HG03103 (cell line): Measurements from ENCODE around the gene MCC.

Source experiments
- ATAC-seq: cut with Tn5 transposase; IDR thresholded peaks from one replicate; pipeline ENCODE4 v1.9.1; 2021; ENCODE audit warnings: low read depth; ENCODE audit not compliant: unreplicated experiment

The MCC gene

GRCh38 chr5:113162208-113162607, 326.0 kb downstream of the MCC start:
- no peak for ATAC-seq

GRCh38 chr5:113161806-113162205, 326.4 kb downstream of the MCC start:
- no peak for ATAC-seq

GRCh38 chr5:113157886-113158285, 330.4 kb downstream of the MCC start:
- ATAC-seq: no peak

- ATAC-seq: no peak
These were observed 331.9 kb downstream of the MCC start for GRCh38 chr5:113156271-113156877.

- no peak for ATAC-seq
These were observed 334.6 kb downstream of the MCC start for GRCh38 chr5:113153512-113154097.

- no peak for ATAC-seq
These were observed 335.9 kb downstream of the MCC start for GRCh38 chr5:113152380-113152740.

- ATAC-seq: no peak
These were observed 336.4 kb downstream of the MCC start for GRCh38 chr5:113151641-113152379.

- no peak for ATAC-seq
These were observed 337.4 kb downstream of the MCC start for GRCh38 chr5:113150821-113151220.

- no peak for ATAC-seq
These were observed 338.0 kb downstream of the MCC start for GRCh38 chr5:113150221-113150620.

- no peak for ATAC-seq
These were observed 340.7 kb downstream of the MCC start for GRCh38 chr5:113147537-113147936.

- no peak for ATAC-seq
These were observed 341.1 kb downstream of the MCC start for GRCh38 chr5:113147101-113147508.

GRCh38 chr5:113145757-113146387, 342.4 kb downstream of the MCC start:
- ATAC-seq: no peak

GRCh38 chr5:113142186-113142585, 346.1 kb downstream of the MCC start:
- ATAC-seq: no peak

GRCh38 chr5:113140837-113141671, 347.2 kb downstream of the MCC start:
- ATAC-seq: no peak

GRCh38 chr5:113133211-113133975, 354.9 kb downstream of the MCC start:
- ATAC-seq: no peak

GRCh38 chr5:113132564-113132963, 355.7 kb downstream of the MCC start:
- no peak for ATAC-seq

GRCh38 chr5:113128641-113129330, 359.5 kb downstream of the MCC start:
- no peak for ATAC-seq

- no peak for ATAC-seq
These were observed 360.2 kb downstream of the MCC start for GRCh38 chr5:113128082-113128481.

- ATAC-seq: no peak
These were observed 361.2 kb downstream of the MCC start for GRCh38 chr5:113127021-113127420.
